ENCODE results near the gene SERPINH1.

DNA sequence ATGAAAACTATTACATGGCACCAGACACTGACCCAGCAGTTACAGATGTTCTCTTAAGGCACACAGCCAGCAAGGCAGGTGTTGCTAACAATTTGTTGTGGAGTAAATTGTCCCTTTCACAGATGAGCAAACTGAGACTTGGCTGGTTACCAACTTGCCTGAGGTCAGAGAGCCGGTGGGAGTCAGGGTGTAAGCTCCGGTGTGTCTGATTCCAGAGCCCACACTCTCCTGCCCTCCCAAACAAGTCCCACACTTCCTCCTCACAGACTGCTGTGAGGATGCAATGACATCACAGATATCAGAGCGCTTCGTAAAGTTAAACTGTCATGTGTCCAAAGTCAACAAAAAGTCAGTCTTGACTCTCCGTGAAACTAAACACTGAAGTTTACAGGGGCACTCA is 48.8 kb upstream of the SERPINH1 start:
- TF ChIP-seq MYNN (CRISPR knock-in tag; IDR thresholded peaks at IDR 0.05; ENCODE audit: low read depth) (no peak), CREM (IDR thresholded peaks at IDR 0.05) (no peak), CREM (CRISPR knock-in tag; IDR thresholded peaks at IDR 0.05) (no peak), ZNF713 (CRISPR knock-in tag; IDR thresholded peaks at IDR 0.05) (no peak), ZSCAN22 (CRISPR knock-in tag; IDR thresholded peaks at IDR 0.05) (no peak), ZFP90 (CRISPR knock-in tag; IDR thresholded peaks at IDR 0.05; ENCODE audit: borderline replicate concordance) (no peak), SMAD3 (CRISPR knock-in tag; IDR thresholded peaks at IDR 0.05) (no peak), KDM5A (IDR thresholded peaks at IDR 0.05; ENCODE audit: borderline replicate concordance, low read length) (no peak), CEBPB (IDR thresholded peaks at IDR 0.05; ENCODE audit: borderline replicate concordance, low read depth, low read length) (no peak)
- TF ChIP-seq, protein P1, sequence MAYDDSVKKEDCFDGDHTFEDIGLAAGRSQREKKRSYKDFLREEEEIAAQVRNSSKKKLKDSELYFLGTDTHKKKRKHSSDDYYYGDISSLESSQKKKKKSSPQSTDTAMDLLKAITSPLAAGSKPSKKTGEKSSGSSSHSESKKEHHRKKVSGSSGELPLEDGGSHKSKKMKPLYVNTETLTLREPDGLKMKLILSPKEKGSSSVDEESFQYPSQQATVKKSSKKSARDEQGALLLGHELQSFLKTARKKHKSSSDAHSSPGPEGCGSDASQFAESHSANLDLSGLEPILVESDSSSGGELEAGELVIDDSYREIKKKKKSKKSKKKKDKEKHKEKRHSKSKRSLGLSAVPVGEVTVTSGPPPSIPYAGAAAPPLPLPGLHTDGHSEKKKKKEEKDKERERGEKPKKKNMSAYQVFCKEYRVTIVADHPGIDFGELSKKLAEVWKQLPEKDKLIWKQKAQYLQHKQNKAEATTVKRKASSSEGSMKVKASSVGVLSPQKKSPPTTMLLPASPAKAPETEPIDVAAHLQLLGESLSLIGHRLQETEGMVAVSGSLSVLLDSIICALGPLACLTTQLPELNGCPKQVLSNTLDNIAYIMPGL (CRISPR knock-in tag; IDR thresholded peaks at IDR 0.05; ENCODE audit: borderline replicate concordance in 1 of 2, low read depth in 1 of 2): no peak

Data from HepG2 (cell line).